Stimulated activated CD4-positive, alpha-beta T cell treated with anti-CD3 and anti-CD28 coated beads, Interleukin-4, amount 100 ng/mL, for 48 hours (primary cell): Measurements from ENCODE around the gene ITGB8.
"Not testable (repeated sequence)": the region's sequence is repeated elsewhere in the genome, so short reads cannot be mapped to it uniquely, and the experiment has no call there.

Experiments used
- DNase-seq, 2 donors: peaks; one replicate each; pipeline ENCODE4 v3.0.0-alpha.2; 2020; ENCODE audit warnings: low read depth in 2 of 2

The ITGB8 gene

DNA sequence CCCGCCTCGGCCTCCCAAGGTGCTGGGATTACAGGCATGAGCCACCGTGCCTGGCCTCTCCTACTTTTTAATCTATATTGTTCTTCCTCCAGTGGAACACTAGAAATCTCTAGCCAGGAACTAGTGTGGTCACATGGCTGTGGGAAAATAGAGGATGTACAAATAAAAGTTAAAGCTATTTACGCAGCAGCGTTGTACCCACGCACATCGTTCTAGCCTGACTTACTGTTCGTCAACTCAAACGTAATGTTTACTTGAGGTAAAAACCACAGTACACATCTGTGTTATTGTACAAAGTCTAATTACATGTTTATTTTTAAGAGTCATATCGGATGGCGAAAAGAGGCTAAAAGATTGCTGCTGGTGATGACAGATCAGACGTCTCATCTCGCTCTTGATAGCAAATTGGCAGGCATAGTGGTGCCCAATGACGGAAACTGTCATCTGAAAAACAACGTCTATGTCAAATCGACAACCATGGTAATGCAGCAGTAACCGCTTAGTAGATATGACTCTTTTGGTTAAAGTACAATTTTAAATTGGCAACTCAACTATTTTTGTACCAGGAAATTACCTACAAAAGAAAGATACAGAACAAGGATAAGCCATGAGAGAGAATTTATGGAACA lies 50.8 kb downstream of the ITGB8 start:
- no peak for DNase-seq

DNA sequence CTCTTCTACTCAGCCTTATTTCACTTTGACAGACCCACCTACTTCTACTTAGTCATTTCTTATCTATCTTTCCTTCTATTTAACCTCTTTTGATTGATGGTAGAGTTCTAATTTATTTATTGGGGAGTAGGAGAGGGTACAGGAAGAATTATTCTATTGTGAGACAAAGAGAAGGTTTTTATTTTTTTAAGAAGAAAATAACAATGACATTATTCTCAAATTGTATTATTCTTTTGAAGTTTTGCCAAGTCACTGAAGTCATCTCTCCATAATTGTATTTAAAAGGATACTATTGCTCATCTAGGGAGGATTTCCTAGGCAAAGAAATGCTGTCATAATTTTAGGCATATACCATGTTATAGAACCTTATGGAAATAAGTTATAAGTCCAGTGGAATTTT lies 52.7 kb downstream of the ITGB8 start:
- DNase-seq, result no peak

DNA sequence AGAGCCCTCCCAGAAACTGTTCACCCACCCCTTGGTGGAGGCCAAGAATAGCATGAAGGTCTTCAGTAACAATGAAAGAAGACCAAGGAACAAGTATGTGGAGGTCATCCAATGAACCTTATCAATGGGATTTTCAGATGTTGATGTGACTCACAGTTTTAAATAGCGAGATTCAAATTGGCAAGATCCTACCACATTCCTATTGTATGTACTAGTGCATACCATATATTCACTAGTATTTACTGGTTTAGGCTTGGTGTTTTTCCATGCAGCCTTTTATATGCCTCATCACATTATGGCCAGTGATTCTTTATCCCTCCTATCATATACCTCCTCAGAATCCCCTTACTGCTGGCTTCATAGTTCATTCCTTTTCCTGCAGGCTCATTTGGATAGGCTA lies 54.4 kb downstream of the ITGB8 start:
- no peak for DNase-seq

DNA sequence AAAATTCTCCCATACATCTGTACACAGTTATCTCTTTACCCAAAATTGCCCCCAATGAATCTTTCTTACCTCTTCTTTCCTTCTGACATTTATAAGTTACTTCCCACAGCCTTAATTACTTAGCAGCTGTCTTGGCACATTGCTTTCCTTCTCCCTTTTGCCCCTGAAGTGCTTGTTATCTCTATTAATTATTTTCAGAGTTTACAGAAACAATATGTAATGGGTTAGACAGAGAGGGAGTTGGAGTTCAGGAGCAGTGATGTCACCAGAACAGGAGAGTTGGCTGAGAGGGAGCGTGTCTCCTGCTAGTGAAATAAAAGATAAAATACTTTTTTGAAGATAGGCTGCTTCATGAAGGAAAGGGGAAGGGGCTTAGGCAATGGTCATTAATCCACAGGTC lies 57.4 kb downstream of the ITGB8 start:
- no peak for DNase-seq

DNA sequence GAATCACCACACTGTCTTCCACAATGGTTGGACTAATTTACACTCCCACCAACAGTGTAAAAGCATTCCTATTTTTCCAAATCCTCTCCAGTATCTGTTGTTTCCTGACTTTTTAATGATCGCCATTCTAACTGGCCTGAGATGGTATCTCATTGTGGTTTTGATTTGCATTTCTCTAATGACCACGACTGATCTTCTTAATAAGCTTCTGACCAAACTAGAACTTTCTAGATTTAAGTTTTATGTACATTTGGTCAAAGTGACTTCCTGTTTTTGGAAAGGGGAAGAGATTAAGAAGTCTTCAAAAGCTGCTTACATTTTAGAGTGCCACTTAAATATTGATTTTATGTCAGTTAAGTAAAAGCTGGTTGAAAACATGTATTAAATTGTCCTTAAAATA lies 58.5 kb downstream of the ITGB8 start:
- DNase-seq, result not testable (repeated sequence)

DNA sequence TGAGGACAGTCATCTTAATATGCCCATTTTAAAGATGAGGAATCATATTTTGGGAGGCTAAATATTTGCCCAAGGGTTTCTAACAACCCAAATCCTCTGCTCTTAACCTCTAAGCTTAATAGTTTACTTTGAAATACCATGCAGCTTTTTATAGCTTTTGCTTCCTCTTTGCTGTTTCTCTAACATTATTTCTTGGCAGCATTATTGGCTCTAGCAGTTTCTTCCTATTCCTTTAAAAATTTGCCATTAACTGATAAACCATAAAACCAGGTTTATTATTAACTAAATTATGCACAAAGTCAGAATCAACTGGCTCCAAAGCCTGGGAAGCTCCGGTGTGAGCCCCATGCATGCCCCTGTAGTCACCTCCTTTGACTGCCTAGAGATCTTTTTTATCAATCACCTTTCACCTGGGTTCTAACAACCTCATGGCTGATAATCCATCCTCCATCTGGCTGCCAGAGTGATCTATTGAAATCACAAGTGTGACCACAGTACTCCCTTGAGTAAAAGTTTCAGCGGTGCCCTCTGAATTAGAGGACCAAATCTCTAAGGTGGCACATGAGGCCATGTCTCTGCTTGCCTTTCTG lies 62.4 kb downstream of the ITGB8 start:
- no peak for DNase-seq

DNA sequence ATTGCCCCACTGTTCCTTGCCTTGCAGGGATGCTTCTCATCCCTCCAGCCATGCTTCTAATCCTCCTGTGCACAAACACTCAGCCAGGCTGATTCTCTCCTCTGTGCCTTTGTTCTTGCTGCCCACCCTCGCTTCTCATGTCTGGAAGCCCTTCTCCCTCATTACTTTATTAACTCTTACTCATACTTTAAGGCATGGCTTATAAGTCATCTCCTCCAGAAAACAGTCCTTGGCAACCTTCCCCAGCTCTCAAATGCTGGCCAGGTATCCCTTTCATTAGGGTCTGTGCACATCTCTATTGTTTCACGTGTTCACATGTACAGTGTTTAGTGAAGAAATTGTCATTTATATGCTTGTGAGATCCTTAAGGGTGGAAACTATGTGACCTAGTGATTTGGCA lies 62.9 kb downstream of the ITGB8 start:
- DNase-seq, result no peak

DNA sequence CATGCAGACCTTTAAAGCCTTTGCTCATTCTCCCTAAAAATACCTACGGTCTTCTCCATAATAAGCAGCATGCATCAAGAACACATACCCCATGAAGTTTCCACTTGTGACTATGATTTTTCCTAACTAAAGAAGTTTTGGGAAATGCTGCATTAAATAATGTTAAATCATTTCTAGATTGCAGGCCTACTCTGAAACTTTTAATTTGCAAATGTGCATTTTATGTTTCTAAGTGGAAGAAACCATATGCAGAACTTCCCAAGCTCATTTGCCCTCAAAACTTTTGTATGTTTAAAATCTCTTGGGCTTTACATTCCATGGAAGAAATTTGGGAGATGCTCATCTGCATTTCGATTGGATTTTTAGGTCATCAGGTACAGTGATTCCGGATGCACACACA lies 63.6 kb downstream of the ITGB8 start:
- DNase-seq, result no peak

DNA sequence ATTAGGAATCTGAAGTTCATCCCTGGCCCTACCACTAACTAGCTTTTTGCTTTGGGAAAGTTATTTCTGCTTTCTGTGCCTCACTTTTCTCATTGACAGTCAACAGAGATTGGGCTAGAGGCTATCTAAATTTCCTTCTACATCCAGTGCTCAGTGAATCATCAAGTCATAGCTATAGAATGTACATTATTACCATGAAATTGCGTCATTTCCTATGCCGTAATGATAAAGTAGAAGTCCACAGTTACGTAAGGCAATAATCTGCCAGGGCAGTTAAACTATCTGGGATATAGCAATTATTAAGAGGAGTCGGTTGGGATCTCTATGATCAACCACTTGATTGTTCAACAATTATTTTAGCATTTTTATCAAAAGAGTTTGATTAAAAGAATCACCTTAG lies 64.4 kb downstream of the ITGB8 start:
- no peak for DNase-seq

DNA sequence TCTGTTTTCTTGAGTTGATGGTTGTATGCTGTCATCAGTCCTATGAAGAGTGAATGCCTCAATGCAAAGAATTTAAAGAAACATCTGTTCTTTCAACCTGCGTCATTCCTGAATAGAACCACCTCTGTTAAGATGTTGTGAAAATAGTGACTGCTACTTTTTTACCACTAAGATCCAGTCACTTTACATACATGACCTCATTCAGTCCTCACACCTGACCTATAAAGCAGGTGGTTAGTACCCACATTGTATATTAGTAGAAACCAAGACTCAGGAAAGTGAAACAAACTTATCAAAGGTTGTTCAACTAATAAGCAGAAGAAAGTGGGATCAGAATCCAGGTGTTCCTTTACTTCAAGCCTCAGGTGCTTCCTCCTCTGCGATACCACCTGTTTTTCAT lies 64.8 kb downstream of the ITGB8 start:
- no peak for DNase-seq

DNA sequence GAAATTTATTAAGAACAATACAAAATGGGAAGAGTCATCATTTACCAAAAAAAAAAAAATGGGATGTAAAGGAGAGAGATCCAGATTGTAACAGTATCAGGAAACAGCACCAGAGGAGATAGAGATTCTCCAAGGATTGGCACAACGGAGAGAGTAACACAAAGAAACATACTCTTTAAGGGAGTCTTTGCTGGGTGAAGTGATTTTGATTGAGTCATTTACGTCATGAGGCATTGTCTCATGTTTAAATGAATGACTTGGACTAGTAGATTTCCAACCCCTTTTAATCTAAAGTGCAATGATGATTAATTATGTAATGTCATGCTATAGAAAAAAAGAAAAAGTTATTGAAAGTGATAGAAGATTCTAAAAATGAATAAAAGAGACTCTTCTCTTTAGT lies 68.8 kb downstream of the ITGB8 start:
- DNase-seq, result no peak

DNA sequence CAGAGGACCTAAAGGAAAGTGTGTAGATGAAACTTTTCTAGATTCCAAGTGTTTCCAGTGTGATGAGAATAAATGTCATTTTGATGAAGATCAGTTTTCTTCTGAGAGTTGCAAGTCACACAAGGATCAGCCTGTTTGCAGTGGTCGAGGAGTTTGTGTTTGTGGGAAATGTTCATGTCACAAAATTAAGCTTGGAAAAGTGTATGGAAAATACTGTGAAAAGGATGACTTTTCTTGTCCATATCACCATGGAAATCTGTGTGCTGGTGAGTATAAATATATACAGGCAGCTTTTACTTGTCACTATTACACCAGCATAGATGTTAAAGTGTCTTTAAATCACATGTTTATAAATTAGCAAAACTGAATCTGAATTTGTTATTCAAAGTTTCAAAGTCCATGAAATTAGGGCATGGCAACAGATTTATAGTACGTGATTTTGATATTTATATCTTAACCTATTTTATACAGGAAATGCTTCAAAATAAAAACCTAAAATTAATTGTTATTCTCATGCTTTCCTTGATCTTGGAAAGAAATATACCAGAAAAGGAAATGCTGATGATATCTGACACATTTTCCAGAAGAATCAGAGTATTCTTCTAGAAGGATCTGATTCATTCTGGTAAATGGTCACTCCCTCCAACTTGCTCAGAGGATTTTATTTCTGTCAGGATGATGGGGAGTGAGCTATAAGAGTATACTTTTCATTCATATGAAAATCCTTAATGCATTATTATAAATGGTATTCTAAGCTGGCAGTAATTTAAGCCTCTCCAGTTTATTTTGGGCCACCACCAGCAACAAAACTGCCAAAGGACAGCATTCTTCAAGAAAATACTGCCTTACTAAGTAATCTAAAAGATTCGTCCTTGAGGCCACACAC lies 71.4 kb downstream of the ITGB8 start:
- DNase-seq, result no peak

DNA sequence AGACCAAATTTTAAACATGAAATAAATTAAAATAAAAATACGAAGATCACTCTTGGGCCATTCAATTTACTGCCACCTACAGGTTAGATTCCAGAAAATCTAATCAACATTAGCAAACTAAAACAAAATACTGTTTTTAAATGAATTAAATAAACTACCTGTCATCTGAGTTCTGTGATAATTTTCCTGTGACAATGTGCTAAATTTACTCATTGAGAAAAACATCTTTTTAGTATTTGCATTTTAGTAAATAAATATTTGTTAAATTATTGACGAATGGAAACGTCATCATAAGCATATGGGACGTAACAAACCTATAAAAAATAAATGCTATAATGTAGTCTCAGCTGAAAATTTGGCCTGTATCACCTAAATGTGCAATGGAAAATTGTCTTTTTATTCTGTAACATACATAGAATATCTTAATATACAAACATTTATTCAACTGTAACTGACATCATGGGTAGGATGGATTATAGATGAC lies 72.1 kb downstream of the ITGB8 start:
- DNase-seq, result no peak

DNA sequence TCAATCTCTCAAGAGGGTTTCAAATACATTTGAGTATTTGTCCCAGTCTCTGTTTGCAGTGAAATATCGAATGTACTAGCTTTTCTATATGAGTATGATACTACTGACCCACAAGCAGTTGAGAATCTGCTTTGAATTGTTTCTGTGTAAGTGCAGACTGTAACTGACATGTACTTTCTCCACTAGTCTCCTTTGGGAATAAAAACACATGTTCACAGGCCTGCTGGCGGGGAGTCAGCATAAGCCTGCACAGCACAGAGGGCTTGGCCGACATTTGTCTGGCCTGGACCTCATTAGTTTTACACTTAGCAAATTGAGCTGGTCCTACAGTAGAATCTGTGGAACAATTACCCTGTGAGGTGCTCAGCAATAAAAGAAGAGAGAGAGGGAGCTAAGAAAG lies 72.6 kb downstream of the ITGB8 start:
- no peak for DNase-seq

DNA sequence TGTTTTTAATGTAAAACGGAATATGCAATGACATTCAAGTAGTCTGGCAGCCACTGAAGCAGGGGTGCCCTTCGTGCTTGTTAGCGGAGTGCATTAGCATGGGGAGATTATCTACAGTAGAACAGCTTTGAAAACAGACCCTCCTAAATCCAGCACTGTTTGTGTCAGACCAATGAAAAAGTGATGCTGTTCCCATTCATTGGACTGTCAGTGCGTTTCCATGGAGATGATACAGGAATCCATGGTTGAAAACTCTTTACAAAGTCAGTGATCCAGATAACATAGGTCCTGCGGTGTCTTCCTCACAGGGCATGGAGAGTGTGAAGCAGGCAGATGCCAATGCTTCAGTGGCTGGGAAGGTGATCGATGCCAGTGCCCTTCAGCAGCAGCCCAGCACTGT lies 73.6 kb downstream of the ITGB8 start:
- DNase-seq, result no peak

DNA sequence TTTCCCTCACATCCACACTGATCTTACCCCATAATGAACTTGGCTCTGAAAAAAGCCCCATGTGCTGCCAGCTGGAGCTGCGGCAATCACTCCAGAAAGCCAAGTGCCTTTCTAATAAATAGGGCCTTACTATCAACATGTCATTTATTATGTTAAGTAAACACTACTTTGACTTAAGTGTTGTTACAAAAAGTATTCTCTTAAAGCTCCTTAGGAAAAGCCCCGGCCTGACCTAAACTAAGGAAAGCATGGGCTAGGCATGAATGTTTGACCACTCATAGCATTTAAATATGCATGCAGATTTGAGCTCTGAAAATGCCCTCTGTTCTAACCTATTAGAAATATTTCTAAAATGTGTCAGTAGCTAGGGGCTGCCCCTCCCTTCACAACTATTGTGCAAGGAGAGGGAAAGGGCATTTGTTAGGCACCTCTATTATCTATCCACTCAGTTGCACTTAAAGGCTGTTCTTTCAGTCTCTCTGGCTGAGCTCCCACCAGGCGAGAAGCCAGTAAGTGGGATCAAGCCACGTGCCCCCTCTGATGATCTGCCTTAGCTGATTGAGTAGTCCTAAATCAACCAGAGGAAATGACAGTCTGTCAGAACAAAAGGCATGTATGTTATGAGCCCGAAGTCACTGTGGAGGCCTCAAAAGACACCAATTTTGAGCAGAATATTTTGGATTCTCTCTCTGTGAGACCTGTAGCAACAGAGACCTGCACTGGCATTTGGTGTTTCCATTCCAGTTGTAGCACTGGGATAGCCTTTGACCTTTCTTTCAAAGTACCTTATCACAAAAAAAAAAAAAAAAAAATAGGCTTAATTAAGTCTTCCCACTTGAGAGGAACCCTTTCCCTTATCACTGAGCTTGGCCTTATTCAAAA lies 77.1 kb downstream of the ITGB8 start:
- DNase-seq, result no peak

DNA sequence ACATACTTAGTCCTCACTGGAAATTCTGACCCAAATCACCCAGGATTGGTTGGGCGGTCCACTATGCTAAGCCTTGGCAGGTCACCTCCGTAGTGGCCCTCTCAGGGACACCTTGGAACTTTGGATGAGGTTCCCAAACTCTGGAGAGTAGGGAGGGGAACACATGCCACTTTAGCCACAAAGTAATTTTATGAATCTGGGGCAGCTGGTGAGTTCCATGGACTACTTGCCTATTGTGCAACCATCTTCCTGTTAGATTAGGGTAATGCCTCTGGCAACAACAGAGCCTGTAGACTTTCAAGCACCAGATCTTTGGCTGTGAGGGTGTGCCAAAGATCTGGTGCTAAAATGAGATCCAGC lies 77.7 kb downstream of the ITGB8 start:
- no peak for DNase-seq

DNA sequence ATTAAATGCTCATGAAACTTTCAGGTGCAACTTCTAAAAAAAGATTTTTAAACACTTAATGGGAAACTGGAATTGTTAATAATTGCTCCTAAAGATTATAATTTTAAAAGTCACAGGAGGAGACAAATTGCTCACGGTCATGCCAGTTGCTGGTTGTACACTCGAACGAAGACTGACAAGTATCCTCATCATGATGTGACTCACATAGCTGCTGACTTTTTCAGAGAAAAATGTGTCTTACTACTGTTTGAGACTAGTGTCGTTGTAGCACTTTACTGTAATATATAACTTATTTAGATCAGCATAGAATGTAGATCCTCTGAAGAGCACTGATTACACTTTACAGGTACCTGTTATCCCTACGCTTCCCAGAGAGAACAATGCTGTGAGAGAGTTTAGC lies 79.3 kb downstream of the ITGB8 start:
- DNase-seq, result no peak

DNA sequence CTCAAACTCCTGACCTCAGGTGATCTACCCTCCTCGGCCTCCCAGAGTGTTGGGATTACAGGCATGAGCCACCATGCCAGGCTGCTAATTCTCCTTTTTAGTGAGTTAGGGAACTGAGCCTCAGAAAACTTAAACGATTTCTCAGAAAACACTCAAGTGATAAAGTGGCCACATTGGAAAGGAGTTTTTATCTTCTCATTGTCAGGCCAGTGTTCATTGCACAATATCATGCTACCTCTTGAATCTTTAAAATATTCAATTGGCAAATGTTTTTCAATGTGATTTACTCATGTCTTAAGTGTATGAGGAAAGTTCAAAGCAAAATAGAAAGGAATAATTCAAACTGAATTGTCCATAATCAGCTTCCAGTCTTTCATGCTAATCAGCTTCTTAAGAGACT lies 80.7 kb downstream of the ITGB8 start:
- DNase-seq, result no peak

DNA sequence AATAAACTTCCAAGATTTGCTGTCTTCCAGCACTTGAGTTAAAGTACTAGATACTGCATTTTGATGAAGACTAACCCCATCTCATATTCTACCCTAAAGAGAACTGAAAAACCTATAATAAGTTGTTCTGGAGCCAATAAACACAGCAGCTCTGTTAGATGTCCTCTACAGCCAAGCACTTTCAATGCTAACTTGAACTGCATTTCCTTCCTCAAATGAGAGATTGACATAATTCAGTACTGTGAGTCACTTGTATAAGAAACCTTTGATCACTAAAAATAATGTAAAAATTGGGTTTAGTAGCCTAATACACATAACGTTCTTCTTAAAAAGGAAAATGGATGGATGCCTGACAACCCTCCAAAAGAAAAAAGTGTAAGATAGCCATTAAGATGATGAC lies 81.3 kb downstream of the ITGB8 start:
- no peak for DNase-seq

DNA sequence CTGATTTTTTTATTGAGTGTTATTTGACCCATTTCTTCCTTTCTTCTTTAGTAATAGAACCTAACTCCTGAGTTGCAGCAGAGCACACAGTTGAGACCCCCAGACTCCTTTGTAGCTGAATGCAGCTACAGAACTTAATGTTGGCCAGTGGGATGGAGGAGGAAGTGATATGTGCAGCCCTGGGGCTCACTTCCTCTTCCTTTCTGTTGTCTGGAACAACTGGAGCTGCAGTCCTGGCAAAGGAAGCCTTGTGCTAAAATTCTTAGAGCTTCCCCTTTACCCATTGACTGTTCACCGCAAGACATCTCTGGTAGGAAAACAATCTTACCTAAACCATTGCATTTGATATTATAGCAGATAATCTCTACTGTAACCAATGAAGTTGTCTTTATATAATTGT lies 86.6 kb downstream of the ITGB8 start:
- no peak for DNase-seq
